ENCODE results near the gene ALOX5. TPM values are rescaled to one million over a fixed set of nuclear protein-coding genes. Genes with fewer than 3 reads are reported as not detected.

The ALOX5 gene
- total and polyA plus RNA-seq, 10 of the 15 experiments (the other 5 are each of a cell fraction or from before 2014, with no cell fraction given): 0.43 to 102 (median 34.2) TPM

GRCh38 chr10:45476559-45476958, 102.5 kb downstream of the ALOX5 start:
- ChIA-PET POLR2A (interaction anchor here (0.6 kb wide), 1 partner anchor 112 kb away, joined by 5 read pairs; no protein-coding TSS in a partner anchor), CTCF (interaction anchor here (1.5 kb wide), 1 partner anchor 12 kb away, joined by 5 read pairs; no protein-coding TSS in a partner anchor), SMC1A (ENCODE audit: uncharacterized antibody, unreplicated experiment) (interaction anchor here (1.5 kb wide), 1 partner anchor 14 kb away, joined by 5 read pairs; no protein-coding TSS in a partner anchor), RAD21 (ENCODE audit: unreplicated experiment) (no interaction called here)
- in situ Hi-C loops (cut with MboI): no loop called here
- no peak overlapping the region for H3K4me2 ChIP-seq (ENCODE audit: control insufficient read depth, insufficient read depth)
- 100% methylated on average over 1 of the region's 1 CpG for WGBS (ENCODE audit: insufficient coverage, insufficient replicate concordance, low lambda C conversion rate, missing lambda C conversion rate)
- H3K4me1 ChIP-seq (ENCODE audit: control insufficient read depth, insufficient read depth, low read length): no peaks in the 10 kb centered on the region; the same call in 1 of the 2 replicates
- intact Hi-C loops (cut with micrococcal nuclease; ENCODE audit: unreplicated experiment): no loop called here
- H3K9ac ChIP-seq (ENCODE audit: control insufficient read depth, insufficient read depth, low read length): no peak overlapping the region
- TF ChIP-seq SUPT20H (IDR thresholded peaks at IDR 0.05; ENCODE audit: borderline replicate concordance, control insufficient read depth, low read depth, low read length): no peak
- TF ChIP-seq FOS (IDR thresholded peaks at IDR 0.05; ENCODE audit: borderline replicate concordance, extremely low read depth, insufficient read length): no peak
- TF ChIP-seq CREB1 (IDR thresholded peaks at IDR 0.05; ENCODE audit: low read depth): no peak
- TF ChIP-seq IKZF1 (conservative IDR thresholded peaks at IDR 0.05): no peak
- TF ChIP-seq SMAD5 (IDR thresholded peaks at IDR 0.05; ENCODE audit: low read depth): no peak
- no peak for TF ChIP-seq HDAC2 (IDR thresholded peaks at IDR 0.05)
- no peak for TF ChIP-seq RUNX3 (IDR thresholded peaks at IDR 0.05; ENCODE audit: low read length)
- no peak for TF ChIP-seq SP1 (IDR thresholded peaks at IDR 0.05; ENCODE audit: low read depth, low read length)
- no peak for TF ChIP-seq CEBPB (IDR thresholded peaks at IDR 0.05; ENCODE audit: borderline replicate concordance in 1 of 2, low read depth in 2 of 2, low read length in 2 of 2)
- TF ChIP-seq TARDBP (IDR thresholded peaks at IDR 0.05; ENCODE audit: borderline replicate concordance): no peak
- TF ChIP-seq MTA3 (IDR thresholded peaks at IDR 0.05; ENCODE audit: borderline replicate concordance, low read length): no peak
- no peak for TF ChIP-seq RELB (IDR thresholded peaks at IDR 0.05; ENCODE audit: low read depth)
- no peak for TF ChIP-seq STAT3 (IDR thresholded peaks at IDR 0.05; ENCODE audit: low read depth, low read length)
- no peak for TF ChIP-seq ZNF592 (IDR thresholded peaks at IDR 0.05)
- no peak for TF ChIP-seq TCF7 (IDR thresholded peaks at IDR 0.05; ENCODE audit: borderline replicate concordance)
- no peak for TF ChIP-seq USF2 (IDR thresholded peaks at IDR 0.05; ENCODE audit: borderline replicate concordance, low read depth, low read length)
- no peak for TF ChIP-seq BACH1 (IDR thresholded peaks at IDR 0.05; ENCODE audit: borderline replicate concordance)
- no peaks in the 10 kb centered on the region; a peak in 1 of 4 replicates for H3K36me3 ChIP-seq (ENCODE audit: control insufficient read depth in 2 of 2, insufficient read depth in 2 of 2, low read length in 1 of 2)
- H3K27ac ChIP-seq (ENCODE audit: control insufficient read depth, insufficient read depth): no peak overlapping the region
- no peaks in the 10 kb centered on the region for H4K20me1 ChIP-seq (ENCODE audit: control insufficient read depth, insufficient read depth)
- ATAC-seq (no peak), FAIRE-seq (no peak), DNase-seq (ENCODE audit: low read depth, low spot score) (no peak)
- no TSS peak for BruUV-seq (replicated peaks)
- no peaks in the 10 kb centered on the region for H3K27me3 ChIP-seq (replicated peaks in 1 of 2; ENCODE audit: control insufficient read depth in 2 of 2, insufficient read depth in 2 of 2, low read length in 1 of 2)
- peaks cover 18% of the 10 kb centered on the region for H3K9me3 ChIP-seq (replicated peaks; ENCODE audit: control insufficient read depth, insufficient read depth, low read length)
- no peaks in the 10 kb centered on the region for H3K79me2 ChIP-seq (ENCODE audit: control insufficient read depth, insufficient read depth, low read length)
- no peak overlapping the region for H2AFZ ChIP-seq (ENCODE audit: control insufficient read depth, low read depth, low read length)
- H3K4me3 ChIP-seq: no peak overlapping the region
